NCI-H2029 (cell line): ENCODE data around the gene CCDC127.
"Not testable (repeated sequence)": the region's sequence is repeated elsewhere in the genome, so short reads cannot be mapped to it uniquely, and the experiment has no call there.

Experiments used
- DNase-seq: peaks from one replicate; lab custom pipeline; 2025; lab: John Stamatoyannopoulos, UW

CCDC127 gene

DNA sequence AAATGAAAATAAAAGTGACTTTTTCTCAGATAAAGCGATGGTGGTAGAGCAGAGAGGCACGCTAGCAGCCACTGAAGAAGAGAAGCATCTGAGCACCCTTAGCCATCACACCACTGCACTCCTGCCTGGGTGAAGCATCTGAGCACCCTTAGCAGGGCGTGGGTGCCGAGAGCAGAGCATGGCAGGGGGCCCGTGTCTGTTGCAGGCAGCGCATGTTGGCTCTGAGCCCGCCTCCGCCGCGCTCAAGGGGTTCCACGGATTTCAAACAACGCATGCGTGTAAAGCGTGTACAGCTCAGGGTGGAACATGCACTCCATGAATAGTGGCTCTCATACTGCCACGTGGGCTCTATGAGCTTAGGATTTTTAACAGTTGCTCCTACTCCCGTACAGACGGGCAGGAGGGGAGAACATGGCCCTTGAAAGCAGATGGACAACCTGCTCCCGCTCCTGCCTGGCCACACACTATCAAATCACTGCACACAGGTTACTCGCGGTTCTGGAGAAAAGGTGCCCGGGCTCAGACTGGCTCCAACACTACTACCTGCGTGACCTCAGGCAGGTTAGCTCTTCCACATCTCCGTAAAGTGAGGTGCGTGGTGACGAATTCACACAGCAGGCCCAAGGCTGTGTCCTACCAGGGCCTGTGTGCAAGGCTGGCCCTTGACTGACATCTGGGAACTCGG, 14.6 kb downstream of the CCDC127 start:
- no peak for DNase-seq

GRCh38 chr5:201672-202071, 16.3 kb downstream of the CCDC127 start:
- DNase-seq: no peak

GRCh38 chr5:200985-201384, 17.0 kb downstream of the CCDC127 start:
- DNase-seq: no peak

GRCh38 chr5:199950-200645, 17.9 kb downstream of the CCDC127 start:
- no peak for DNase-seq

DNA sequence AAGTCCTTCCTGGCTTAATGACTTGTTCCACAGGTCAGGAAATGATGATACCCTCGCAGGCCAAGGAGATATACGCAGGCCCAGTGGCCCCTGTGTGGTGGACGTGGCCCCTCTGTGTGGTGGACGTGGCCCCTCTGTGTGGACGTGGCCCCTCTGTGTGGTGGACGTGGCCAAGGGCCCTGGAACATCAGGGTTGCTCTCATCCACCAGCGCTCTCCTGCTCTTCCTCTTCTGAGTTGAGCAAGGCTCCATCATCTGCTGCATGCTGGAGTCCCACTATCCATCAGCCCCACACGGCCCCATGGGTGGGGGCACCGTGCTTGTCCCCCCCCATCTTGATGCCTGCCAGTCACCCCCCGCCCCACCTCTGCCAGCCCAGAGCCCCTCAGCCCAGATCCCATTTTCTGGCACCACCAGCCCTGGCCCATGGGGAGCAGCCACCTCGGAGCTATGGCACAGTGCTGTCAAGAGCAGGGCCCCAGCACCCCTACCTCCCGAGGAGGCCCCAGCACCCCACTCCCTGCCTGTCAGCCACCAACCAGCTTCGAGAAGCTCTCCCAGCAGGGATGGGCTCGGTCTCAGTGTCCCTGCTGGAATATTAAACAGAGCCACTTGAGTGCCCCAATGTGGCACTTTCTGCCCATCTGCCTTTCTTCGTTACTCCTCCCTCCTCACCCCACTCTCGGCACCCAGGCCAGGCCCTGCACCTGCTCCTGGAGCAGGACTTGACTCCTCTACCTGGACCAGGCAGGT, 18.6 kb downstream of the CCDC127 start:
- DNase-seq: no peak

DNA sequence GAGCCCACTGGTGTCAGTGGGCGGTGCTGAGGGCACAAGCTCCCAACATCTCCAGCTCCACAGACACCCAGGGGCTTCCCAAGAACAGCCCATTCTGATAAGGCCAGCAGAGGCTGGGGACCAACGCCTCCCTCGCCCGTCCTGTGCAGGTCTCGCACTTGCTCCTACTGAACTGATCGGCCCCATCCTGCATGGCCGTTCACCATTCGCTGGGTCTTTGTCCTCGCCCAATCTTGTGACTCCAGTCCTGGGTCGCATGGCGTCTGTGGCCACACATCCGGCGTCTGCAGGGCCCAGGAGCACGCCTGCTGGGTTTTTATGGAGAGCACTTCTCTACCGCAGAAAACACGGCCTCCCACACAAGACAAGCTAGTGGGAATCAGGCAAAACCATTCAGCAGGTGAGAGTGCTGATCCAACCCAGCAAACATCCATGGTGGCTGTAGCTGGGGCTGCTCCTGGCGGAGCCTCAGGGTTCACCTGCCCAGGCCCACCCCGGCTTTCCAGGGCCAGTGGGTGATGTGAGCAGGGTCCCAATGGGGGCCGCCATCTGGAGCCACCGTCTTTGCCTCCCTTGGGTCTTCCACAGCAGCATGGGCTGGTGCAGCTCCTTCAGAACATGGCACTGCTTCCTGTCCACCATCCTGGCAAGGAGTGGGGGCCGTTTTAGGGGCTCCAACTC, 19.3 kb downstream of the CCDC127 start:
- DNase-seq: no peak

DNA sequence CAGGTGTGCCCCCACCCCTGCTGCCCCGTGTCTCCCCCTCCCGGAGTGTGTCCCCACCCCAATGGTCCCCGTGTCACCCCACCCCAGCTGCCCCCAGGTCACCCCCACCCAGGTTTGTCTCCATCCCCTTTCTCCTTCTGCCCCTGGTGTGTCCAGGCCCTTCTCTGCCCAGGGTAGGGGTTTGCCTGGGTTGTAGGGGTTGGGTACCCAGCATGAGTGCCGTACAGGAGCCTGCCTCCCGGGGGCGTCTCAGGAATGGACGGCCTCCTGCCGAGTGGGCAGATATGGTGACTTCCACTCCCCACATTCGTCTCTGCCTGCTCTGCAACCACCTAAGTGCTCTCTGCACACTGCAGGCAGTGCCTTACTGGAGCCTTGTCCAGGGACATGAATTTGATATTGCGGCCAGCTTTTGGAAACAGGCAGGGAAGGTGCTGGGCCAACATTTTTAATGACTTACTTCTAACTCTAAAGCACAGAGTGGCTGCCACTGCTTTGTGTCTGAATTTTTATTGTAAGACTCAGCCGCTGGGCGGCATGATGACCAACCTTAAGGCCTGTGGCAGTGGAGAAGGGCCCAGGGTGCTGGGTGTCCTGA, 20.0 kb downstream of the CCDC127 start:
- DNase-seq: no peak

- DNase-seq: not testable (repeated sequence)
Measured at GRCh38 chr5:197031-197430, 20.9 kb downstream of the CCDC127 start.

GRCh38 chr5:196350-196749, 21.6 kb downstream of the CCDC127 start:
- DNase-seq: no peak

DNA sequence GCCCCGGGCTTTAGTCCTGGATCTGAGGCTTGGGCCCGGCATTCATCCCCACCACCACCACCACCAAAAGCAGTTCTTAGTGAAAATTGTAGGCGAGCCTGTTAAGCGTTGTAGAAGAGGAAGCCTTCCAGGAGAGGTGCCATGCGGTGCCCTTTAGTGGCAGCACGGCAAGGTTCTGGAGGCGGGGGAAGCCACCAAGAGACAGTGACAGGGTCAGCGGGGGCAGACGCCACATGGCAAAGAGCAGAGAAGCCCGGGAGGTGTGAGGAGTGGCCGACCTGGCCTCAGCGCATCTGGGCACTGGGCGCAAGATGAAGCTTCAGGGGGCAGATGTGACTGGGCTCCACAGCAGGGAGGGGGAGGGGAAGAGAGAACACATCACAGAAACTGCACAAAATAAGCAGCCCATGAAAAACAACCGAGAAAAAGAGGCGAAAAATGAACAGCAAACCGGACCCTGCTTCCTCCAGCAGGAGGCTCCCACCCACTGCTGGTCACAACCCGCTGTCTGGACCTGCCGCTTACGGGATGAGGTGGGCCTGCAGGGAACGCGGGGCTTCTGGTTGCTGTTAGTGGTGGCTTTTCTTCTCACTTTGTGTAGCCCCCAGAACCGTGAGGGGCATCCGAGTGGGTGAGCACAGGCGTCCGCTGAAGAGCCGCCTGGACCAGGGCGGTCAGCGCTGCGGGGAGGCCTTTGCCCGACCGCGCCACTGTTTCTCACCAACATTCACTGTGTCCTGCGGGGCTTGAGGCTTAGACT, 22.4 kb downstream of the CCDC127 start:
- no peak for DNase-seq

DNA sequence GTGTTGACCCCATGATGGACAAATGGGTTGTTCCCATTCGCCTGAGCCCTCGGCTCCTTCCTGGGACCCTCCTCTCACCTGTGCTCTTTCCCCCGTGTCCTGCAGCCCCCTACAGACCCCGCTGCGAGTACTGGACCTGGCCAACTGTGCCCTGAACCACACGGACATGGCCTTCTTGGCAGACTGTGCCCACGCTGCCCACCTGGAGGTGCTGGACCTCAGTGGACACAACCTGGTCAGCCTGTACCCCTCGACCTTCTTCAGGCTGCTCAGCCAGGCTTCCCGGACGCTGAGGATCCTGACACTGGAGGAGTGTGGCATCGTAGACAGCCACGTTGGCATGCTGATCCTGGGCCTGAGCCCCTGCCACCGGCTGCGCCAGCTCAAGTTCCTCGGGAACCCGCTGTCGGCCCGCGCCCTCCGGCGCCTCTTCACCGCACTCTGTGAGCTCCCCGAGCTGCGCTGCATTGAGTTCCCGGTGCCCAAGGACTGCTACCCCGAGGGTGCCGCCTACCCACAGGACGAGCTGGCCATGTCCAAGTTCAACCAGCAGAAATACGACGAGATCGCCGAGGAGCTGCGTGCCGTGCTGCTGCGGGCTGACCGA, 23.2 kb downstream of the CCDC127 start:
- DNase-seq: no peak

DNA sequence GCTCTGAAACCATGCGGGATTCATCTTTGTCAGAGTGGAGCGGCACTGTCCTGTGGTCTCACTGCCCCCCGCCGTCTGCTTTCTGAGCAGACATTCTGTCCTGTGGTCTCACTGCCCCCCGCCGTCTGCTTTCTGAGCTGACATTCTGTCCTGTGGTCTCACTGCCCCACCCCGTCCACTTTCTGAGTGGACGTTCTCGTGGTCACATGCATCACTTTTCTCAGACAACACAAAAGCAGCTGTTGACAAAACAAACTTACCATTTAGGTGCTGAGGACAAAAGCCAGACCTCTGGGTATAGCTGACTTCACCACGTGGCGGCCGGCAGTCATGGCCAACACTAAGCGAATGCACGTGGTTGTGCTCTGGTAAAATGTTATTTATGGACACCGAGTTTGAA, 23.9 kb downstream of the CCDC127 start:
- DNase-seq: no peak

GRCh38 chr5:192970-193831, 24.8 kb downstream of the CCDC127 start:
- DNase-seq: no peak

- no peak for DNase-seq
Measured at GRCh38 chr5:192691-192969, 25.3 kb downstream of the CCDC127 start.

- no peak for DNase-seq
Measured at GRCh38 chr5:191949-192690, 25.8 kb downstream of the CCDC127 start.

- DNase-seq: peak; percentile 43
Measured at GRCh38 chr5:191036-191948, 26.7 kb downstream of the CCDC127 start, which contains the start of gene LRRC14B. TSS of gene LRRC14B (plus strand) at chr5:191495. CDS start at chr5:191539, 44 bp downstream.

DNA sequence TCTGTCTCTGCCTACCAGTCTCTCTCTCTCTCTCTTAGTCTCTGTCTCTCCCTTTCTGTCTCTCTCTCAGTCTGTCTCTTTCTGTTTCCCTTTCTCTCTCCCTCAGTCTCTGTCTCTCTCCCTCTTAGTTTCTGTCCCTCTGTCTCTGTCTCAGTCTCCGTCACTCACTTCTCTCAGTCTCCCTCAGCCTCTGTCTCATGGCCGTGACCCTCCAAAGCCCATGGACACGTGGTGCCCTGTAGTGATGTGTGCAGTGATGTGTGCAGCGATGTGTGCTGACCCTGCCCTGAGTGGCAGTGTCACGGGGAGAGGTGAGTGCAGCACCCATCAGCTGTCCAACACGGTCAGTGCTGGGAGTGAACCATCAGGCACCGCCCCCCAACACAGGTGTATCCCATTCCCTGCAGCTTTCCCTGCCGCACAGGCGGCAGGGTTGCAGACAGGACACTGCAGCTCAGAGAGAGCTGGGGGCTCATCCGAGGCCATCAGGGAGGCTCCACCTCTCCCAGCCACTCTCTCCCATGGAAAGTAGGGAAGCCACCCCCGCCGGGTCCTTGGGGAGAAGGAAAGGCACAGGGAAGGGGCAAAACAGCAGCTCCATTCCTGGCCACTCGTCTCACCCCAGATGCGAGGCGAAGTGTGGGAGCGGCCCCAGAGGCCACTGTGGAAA, 27.5 kb downstream of the CCDC127 start:
- DNase-seq: no peak

GRCh38 chr5:189976-190365, 28.0 kb downstream of the CCDC127 start:
- DNase-seq: no peak
